ENCODE results near the gene CTNNA2. TPM values are rescaled to one million over a fixed set of nuclear protein-coding genes. Genes with fewer than 3 reads are reported as not detected.

CTNNA2 gene
- total and polyA plus RNA-seq, 11 donors, result 0.20 to 0.81 TPM; not detected in 9

DNA sequence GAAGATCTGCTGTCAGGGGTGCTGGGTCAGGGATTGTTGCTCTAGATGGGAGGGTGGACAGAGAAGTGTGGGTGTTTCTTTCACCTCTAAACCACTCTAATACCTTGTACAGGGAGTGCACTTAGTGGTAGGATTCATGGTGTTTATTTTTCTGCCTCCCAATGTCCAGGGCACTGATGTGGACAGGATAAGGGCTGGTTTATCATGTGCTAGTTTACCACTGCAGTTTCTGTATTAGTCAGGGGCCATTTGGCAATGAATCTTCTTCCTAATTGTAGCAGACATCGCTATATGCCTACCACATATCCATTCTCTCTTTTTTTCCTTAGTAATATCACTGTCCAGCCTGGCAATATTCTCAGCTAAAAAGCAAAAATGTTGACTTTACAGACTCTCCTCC, 842.0 kb downstream of the CTNNA2 start:
- 95 to 100% (median 97%) methylated on average over 1 of the region's 1 CpG for WGBS, 4 donors
- Histone ChIP-seq H3K36me3 (no peaks in the 10 kb centered on the region), H3K27ac (no peak overlapping the region), H3K27me3 (no peaks in the 10 kb centered on the region), H3K4me3 (no peak overlapping the region), H3K4me1 (no peaks in the 10 kb centered on the region), H3K9me3 (no peaks in the 10 kb centered on the region)
- no peak for DNase-seq
- no peak for TF ChIP-seq POLR2A (IDR thresholded peaks at IDR 0.05)
- TF ChIP-seq, protein P1, sequence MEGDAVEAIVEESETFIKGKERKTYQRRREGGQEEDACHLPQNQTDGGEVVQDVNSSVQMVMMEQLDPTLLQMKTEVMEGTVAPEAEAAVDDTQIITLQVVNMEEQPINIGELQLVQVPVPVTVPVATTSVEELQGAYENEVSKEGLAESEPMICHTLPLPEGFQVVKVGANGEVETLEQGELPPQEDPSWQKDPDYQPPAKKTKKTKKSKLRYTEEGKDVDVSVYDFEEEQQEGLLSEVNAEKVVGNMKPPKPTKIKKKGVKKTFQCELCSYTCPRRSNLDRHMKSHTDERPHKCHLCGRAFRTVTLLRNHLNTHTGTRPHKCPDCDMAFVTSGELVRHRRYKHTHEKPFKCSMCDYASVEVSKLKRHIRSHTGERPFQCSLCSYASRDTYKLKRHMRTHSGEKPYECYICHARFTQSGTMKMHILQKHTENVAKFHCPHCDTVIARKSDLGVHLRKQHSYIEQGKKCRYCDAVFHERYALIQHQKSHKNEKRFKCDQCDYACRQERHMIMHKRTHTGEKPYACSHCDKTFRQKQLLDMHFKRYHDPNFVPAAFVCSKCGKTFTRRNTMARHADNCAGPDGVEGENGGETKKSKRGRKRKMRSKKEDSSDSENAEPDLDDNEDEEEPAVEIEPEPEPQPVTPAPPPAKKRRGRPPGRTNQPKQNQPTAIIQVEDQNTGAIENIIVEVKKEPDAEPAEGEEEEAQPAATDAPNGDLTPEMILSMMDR (IDR thresholded peaks at IDR 0.05), result no peak
- intact Hi-C loops (cut with DNase I), result no loop called here
- ATAC-seq, result no peak

DNA sequence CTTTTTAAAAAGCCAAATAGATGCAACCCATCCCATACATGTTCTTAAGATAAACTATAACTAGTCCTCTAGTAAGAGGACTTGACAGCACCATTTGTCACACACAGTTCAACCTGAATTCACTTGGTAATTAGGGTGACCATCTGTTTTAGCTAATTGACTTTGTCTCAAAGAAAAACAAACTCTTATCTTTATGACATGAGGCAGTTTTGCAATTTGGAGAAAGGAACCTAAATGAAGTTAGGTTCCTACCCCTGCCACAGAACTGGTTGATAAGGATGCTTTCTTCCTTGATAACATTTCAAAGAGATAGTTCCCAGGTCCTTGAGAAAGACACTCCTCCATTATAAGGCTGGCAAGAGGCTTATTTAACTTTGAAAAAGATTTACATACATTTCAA, 849.1 kb downstream of the CTNNA2 start:
- DNase-seq, result no peak
- intact Hi-C loops (cut with DNase I), result no loop called here
- Histone ChIP-seq H3K36me3 (no peaks in the 10 kb centered on the region), H3K4me1 (peaks cover 0 to 21% (median 5%) of the 10 kb centered on the region in 12 donors), H3K9me3 (no peaks in the 10 kb centered on the region), H3K4me3 (no peak overlapping the region), H3K27ac (no peak overlapping the region), H3K27me3 (no peaks in the 10 kb centered on the region)
- ATAC-seq, result no peak
- TF ChIP-seq, protein P1 (IDR thresholded peaks at IDR 0.05), result no peak
- no peak for TF ChIP-seq POLR2A (IDR thresholded peaks at IDR 0.05)

DNA sequence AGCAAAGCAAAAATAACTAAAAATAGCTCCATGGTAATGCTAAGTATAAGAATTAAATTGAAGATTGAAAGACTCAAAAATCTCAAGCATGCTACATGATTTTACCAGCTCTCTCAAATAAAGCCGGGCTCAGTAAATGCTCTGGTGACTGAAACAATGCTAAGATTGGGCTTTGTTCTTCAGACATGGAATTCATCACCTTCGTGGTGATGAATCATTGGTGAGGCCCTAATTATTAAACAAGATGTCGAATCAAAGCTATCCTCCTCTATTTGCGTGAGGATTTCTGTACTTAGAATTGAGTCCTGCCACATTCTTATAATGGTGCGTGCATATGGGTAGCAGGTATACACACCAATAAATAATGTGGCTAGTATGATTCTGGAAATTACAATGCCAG, 850.5 kb downstream of the CTNNA2 start:
- whole genome bisulfite sequencing, 4 donors, result 48 to 54% (median 53%) methylated on average over 5 of the region's 5 CpGs
- H3K36me3 ChIP-seq, result no peaks in the 10 kb centered on the region

DNA sequence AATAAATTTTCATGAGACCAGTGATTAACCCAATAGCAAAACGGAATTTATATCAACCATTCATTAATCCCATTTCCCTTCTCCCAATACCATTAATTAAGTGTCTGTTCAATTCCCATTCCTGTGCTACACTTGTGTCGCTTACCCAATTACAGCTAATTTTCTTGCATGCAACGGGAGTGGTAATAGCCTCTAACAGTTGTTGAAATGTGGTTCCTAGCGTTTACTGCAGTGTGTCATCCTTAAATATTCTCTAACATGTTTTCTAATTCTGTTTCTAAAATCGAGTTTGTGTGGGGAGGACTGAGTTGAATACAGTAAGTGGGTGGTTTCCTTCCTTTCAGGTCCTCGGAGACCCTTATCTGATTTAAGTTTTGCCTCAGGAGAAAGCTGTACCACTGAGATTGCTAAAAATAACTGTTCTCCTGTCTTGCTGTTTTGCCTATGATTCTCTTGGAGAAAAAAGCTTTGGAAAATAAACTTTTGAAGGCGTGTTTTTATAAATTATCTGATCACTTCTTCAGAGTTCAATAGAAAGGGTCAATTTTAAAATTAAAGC, 851.0 kb downstream of the CTNNA2 start:
- H3K4me1 ChIP-seq, result peaks cover 0 to 21% (median 5%) of the 10 kb centered on the region in 12 donors
- H3K36me3 ChIP-seq, result no peaks in the 10 kb centered on the region
- peak; percentile 32 to 79 (median 59) for ATAC-seq
- H3K4me3 ChIP-seq, result peak overlapping the region in 5 of 12 donors; percentile 1 to 25 (median 12)
- H3K9me3 ChIP-seq, result no peaks in the 10 kb centered on the region
- TF ChIP-seq POLR2A (IDR thresholded peaks at IDR 0.05), result no peak
- TF ChIP-seq, protein P1 (IDR thresholded peaks at IDR 0.05), result no peak
- peak in 1 of 5 donors; percentile 12 for DNase-seq
- intact Hi-C loops (cut with DNase I), result loop anchor here in 2 of 10 donors (1.0 kb wide), 1 partner anchor 118 kb away; no protein-coding TSS in a partner anchor
- peak overlapping the region in 9 of 12 donors; percentile 1 to 71 (median 32) for H3K27ac ChIP-seq
- WGBS, 4 donors, result 25 to 35% (median 29%) methylated on average over 7 of the region's 7 CpGs
- H3K27me3 ChIP-seq, result no peaks in the 10 kb centered on the region

More for the DNA sequence above, 850.5 kb downstream of the CTNNA2 start:
- peak overlapping the region in 5 of 12 donors; percentile 1 to 25 (median 12) for H3K4me3 ChIP-seq
- H3K27ac ChIP-seq, result peak overlapping the region in 7 of 12 donors; percentile 1 to 71 (median 32)
- no peaks in the 10 kb centered on the region for H3K27me3 ChIP-seq
- H3K4me1 ChIP-seq, result peaks cover 0 to 21% (median 5%) of the 10 kb centered on the region in 12 donors
- DNase-seq (no peak), ATAC-seq (peak in 2 of 4 donors; percentile 45 to 63)
- TF ChIP-seq, protein P1 (IDR thresholded peaks at IDR 0.05), result no peak
- TF ChIP-seq POLR2A (IDR thresholded peaks at IDR 0.05), result no peak
- H3K9me3 ChIP-seq, result no peaks in the 10 kb centered on the region
- intact Hi-C loops (cut with DNase I), result loop anchor here in 2 of 10 donors (1.0 kb wide), 1 partner anchor 119 kb away; no protein-coding TSS in a partner anchor
